Measurements from ENCODE around the gene ETV1. TPM values are rescaled to one million over a fixed set of nuclear protein-coding genes. Genes with fewer than 3 reads are reported as not detected.
"Not testable (repeated sequence)": the region's sequence is repeated elsewhere in the genome, so short reads cannot be mapped to it uniquely, and the experiment has no call there.

ETV1 gene
- total and polyA plus RNA-seq, 7 experiments from 2014 or later = 0.39 TPM; not detected in 6

DNA sequence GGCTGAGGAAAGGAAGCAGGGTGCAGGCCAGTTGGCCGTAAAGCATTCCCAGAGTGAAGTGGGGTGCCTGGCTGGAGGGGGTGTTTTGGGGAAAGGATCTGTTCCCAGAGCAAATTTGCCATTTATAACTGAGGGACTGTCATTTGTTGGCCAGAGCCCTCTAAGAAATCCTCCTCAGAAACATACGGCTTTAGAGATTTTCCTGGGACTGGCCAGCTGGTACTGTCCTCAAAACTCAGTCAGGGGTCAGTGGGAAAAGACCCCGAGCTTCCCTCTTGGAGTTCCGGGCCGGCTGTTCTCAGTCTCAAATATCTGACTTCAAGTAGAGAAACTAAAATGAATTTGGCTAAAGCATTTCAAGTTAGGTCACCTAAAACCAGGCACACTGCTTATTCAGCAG, 55.9 kb downstream of the ETV1 start:
- no peaks in the 10 kb centered on the region for H3K4me1 Mint-ChIP-seq
- H3K36me3 Mint-ChIP-seq = no peaks in the 10 kb centered on the region
- no peak overlapping the region for H3K27ac Mint-ChIP-seq
- intact Hi-C loops (cut with micrococcal nuclease) = no loop called here
- H3K4me3 Mint-ChIP-seq = no peak overlapping the region
- Histone ChIP-seq H3K4me3 (ENCODE audit: low read length) (no peak overlapping the region), H3K36me3 (ENCODE audit: control insufficient read depth in 2 of 3, insufficient read depth in 3 of 3, low read length in 3 of 3) (no peaks in the 10 kb centered on the region), H3K27ac (ENCODE audit: low read depth, low read length) (no peak overlapping the region), H3K9me3 (ENCODE audit: control insufficient read depth in 2 of 3, low read length in 3 of 3) (no peaks in the 10 kb centered on the region), H3K27me3 (ENCODE audit: control insufficient read depth in 2 of 2, insufficient read depth in 2 of 2, low read length in 2 of 2) (no peaks in the 10 kb centered on the region), H3K4me1 (ENCODE audit: control insufficient read depth in 2 of 2, insufficient read depth in 2 of 2, low read length in 2 of 2) (no peaks in the 10 kb centered on the region)
- H3K27me3 Mint-ChIP-seq = no peaks in the 10 kb centered on the region
- POLR2A ChIA-PET = no interaction called here
- H3K9me3 Mint-ChIP-seq = peaks cover 0 to 3% (median 0%) of the 10 kb centered on the region in 11 donors
- DNase-seq (no peak), ATAC-seq (no peak)
- CTCF ChIA-PET = no interaction called here

DNA sequence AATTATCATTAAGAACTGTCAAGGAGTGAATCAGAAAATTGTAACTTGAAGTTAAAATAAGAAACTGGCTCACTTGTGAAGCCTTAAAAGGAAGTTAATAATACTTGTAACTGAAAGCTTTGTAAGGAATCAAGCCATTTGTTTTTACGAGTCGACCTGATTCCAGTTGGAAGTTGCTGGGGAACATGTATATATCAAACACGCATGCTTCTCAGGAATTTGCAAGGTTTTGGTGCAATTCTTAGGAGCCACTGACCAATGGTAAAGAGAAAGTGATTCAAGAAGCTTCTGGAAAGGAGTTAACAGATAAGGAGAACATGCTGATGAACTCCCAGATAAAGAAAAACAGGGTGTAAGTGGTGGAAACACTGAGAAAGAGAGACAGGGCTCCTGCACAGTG, 56.4 kb downstream of the ETV1 start:
- H3K4me3 Mint-ChIP-seq = no peak overlapping the region
- POLR2A ChIA-PET = no interaction called here
- H3K4me1 Mint-ChIP-seq = no peaks in the 10 kb centered on the region
- no peak for DNase-seq
- no peaks in the 10 kb centered on the region for H3K36me3 Mint-ChIP-seq
- ATAC-seq = no peak
- intact Hi-C loops (cut with micrococcal nuclease) = no loop called here
- no peak overlapping the region for H3K27ac Mint-ChIP-seq
- no peak overlapping the region for H3K4me3 ChIP-seq (ENCODE audit: low read length)
- H3K9me3 ChIP-seq (ENCODE audit: control insufficient read depth in 2 of 3, low read length in 3 of 3) = no peaks in the 10 kb centered on the region
- no peaks in the 10 kb centered on the region for H3K4me1 ChIP-seq (ENCODE audit: control insufficient read depth in 2 of 2, insufficient read depth in 2 of 2, low read length in 2 of 2)
- H3K9me3 Mint-ChIP-seq = peaks cover 0 to 3% (median 0%) of the 10 kb centered on the region in 11 donors
- no peaks in the 10 kb centered on the region for H3K27me3 ChIP-seq (ENCODE audit: control insufficient read depth in 2 of 2, insufficient read depth in 2 of 2, low read length in 2 of 2)
- no peaks in the 10 kb centered on the region for H3K36me3 ChIP-seq (ENCODE audit: control insufficient read depth in 2 of 3, insufficient read depth in 3 of 3, low read length in 3 of 3)
- CTCF ChIA-PET = no interaction called here
- no peak overlapping the region for H3K27ac ChIP-seq (ENCODE audit: low read depth, low read length)
- H3K27me3 Mint-ChIP-seq = no peaks in the 10 kb centered on the region

DNA sequence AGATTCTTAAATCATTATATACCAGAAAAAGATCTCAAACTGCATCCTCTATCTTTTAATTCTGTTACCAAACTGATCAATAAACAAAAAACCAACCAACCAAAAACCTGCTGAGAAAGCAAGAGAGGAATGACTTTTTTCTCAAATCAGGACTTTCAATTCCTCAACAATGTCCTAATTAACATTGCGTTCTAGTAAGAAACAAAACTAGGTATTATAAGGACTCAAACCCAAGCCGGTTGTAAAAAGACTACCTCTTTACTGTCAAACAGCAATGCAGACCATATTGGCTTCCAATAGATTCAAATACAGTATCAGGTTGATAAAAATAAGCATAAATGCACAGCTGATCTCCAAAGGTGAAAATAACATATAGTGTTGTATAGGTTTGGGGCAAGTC, 57.3 kb downstream of the ETV1 start:
- Mint-ChIP-seq H3K9me3 (peaks cover 0 to 3% (median 0%) of the 10 kb centered on the region in 11 donors), H3K27me3 (no peaks in the 10 kb centered on the region), H3K4me3 (no peak overlapping the region), H3K4me1 (no peaks in the 10 kb centered on the region), H3K36me3 (no peaks in the 10 kb centered on the region), H3K27ac (no peak overlapping the region)
- Histone ChIP-seq H3K27me3 (ENCODE audit: control insufficient read depth in 2 of 2, insufficient read depth in 2 of 2, low read length in 2 of 2) (no peaks in the 10 kb centered on the region), H3K27ac (ENCODE audit: low read depth, low read length) (no peak overlapping the region), H3K9me3 (ENCODE audit: control insufficient read depth in 2 of 3, low read length in 3 of 3) (no peaks in the 10 kb centered on the region), H3K4me1 (ENCODE audit: control insufficient read depth in 2 of 2, insufficient read depth in 2 of 2, low read length in 2 of 2) (no peaks in the 10 kb centered on the region), H3K36me3 (ENCODE audit: control insufficient read depth in 2 of 3, insufficient read depth in 3 of 3, low read length in 3 of 3) (no peaks in the 10 kb centered on the region), H3K4me3 (ENCODE audit: low read length) (no peak overlapping the region)
- intact Hi-C loops (cut with micrococcal nuclease) = no loop called here
- DNase-seq = no peak
- ChIA-PET CTCF (no interaction called here), POLR2A (no interaction called here)
- no peak for ATAC-seq

DNA sequence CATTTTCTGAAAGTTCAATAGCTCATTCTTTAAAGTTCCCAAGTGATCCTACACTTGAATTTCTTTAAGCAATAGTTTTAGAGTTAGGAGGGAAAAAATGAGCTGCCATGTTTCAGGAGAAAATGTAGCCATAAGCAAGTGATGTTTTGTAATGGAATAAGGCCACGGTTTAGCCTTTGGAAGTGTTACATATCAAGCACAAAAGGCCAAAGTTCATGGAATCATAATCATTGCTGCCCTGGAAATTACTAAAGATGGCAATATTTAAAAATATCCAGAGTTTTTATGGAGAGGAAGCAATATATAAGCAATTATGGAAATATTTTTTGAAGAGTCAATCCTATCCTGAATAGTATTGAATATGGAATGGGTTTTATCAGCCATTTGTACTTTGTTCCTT, 68.4 kb downstream of the ETV1 start:
- ATAC-seq (no peak), DNase-seq (no peak)
- H3K27ac Mint-ChIP-seq = no peak overlapping the region
- peaks cover 0 to 7% (median 0%) of the 10 kb centered on the region in 11 donors for H3K9me3 Mint-ChIP-seq
- peaks cover 0 to 2% (median 0%) of the 10 kb centered on the region in 7 donors for H3K4me1 Mint-ChIP-seq
- intact Hi-C loops (cut with micrococcal nuclease) = no loop called here
- ChIA-PET POLR2A (no interaction called here), CTCF (no interaction called here)
- no peaks in the 10 kb centered on the region for H3K27me3 Mint-ChIP-seq
- H3K4me1 ChIP-seq (ENCODE audit: control insufficient read depth in 2 of 2, insufficient read depth in 2 of 2, low read length in 2 of 2) = no peaks in the 10 kb centered on the region
- H3K27me3 ChIP-seq (ENCODE audit: control insufficient read depth in 2 of 2, insufficient read depth in 2 of 2, low read length in 2 of 2) = no peaks in the 10 kb centered on the region
- H3K36me3 ChIP-seq (ENCODE audit: control insufficient read depth in 2 of 3, insufficient read depth in 3 of 3, low read length in 3 of 3) = no peaks in the 10 kb centered on the region
- no peak overlapping the region for H3K4me3 ChIP-seq (ENCODE audit: low read length)
- H3K4me3 Mint-ChIP-seq = no peak overlapping the region
- no peaks in the 10 kb centered on the region for H3K36me3 Mint-ChIP-seq
- H3K9me3 ChIP-seq (ENCODE audit: control insufficient read depth in 2 of 3, low read length in 3 of 3) = no peaks in the 10 kb centered on the region
- H3K27ac ChIP-seq (ENCODE audit: low read depth, low read length) = no peak overlapping the region

DNA sequence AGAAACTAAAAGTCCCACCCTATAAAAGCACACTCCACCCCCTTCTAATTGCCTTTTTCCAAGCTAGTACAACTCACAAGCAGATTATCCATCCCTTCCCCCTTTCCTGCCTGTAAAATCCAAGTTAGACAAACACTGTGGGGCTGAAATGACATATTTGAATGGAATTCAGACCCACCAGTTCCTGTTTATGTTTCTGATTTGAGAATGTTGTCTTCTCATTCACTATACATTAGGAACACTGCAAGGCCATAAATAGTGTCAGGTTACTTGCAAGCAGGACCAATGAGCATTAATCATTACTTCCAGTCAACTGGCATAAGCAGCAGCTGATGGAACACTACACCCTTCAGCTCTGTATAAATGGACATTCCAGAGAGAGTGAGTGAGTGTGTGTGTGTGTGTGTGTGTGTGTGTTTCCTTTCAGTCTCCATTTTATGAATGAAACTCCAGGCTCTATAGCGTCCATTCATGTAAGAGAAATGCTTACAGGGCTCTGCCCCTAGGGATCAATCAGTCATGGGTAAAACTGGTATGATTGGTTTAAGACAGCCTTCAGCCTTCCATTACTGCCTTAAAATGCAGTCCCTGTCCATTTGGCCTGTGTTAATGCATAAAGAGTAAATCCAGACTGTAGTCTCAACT, 69.3 kb downstream of the ETV1 start:
- no peaks in the 10 kb centered on the region for H3K27me3 ChIP-seq (ENCODE audit: control insufficient read depth in 2 of 2, insufficient read depth in 2 of 2, low read length in 2 of 2)
- H3K36me3 ChIP-seq (ENCODE audit: control insufficient read depth in 2 of 3, insufficient read depth in 3 of 3, low read length in 3 of 3) = no peaks in the 10 kb centered on the region
- Mint-ChIP-seq H3K9me3 (peaks cover 0 to 7% (median 0%) of the 10 kb centered on the region in 11 donors), H3K4me1 (peaks cover 0 to 2% (median 0%) of the 10 kb centered on the region in 7 donors), H3K27ac (no peak overlapping the region), H3K27me3 (no peaks in the 10 kb centered on the region), H3K36me3 (no peaks in the 10 kb centered on the region), H3K4me3 (no peak overlapping the region)
- ATAC-seq (no peak), DNase-seq (no peak)
- CTCF ChIA-PET = no interaction called here
- H3K9me3 ChIP-seq (ENCODE audit: control insufficient read depth in 2 of 3, low read length in 3 of 3) = no peaks in the 10 kb centered on the region
- POLR2A ChIA-PET = no interaction called here
- no peak overlapping the region for H3K4me3 ChIP-seq (ENCODE audit: low read length)
- H3K27ac ChIP-seq (ENCODE audit: low read depth, low read length) = no peak overlapping the region
- intact Hi-C loops (cut with micrococcal nuclease) = no loop called here
- H3K4me1 ChIP-seq (ENCODE audit: control insufficient read depth in 2 of 2, insufficient read depth in 2 of 2, low read length in 2 of 2) = no peaks in the 10 kb centered on the region

DNA sequence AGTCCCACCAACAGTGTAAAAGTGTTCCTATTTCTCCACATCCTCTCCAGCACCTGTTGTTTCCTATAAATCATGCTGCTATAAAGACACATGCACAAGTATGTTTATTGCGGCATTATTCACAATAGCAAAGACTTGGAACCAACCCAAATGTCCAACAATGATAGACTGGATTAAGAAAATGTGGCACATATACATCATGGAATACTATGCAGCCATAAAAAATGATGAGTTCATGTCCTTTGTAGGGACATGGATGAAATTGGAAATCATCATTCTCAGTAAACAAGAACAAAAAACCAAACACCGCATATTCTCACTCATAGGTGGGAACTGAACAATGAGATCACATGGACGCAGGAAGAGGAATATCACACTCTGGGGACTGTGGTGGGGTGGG, 71.1 kb downstream of the ETV1 start:
- H3K36me3 Mint-ChIP-seq; DNase-seq; POLR2A ChIA-PET; CTCF ChIA-PET; H3K4me1 Mint-ChIP-seq; H3K27me3 Mint-ChIP-seq; H3K4me1 ChIP-seq (ENCODE audit: control insufficient read depth in 2 of 2, insufficient read depth in 2 of 2, low read length in 2 of 2); H3K4me3 ChIP-seq (ENCODE audit: low read length); H3K27me3 ChIP-seq (ENCODE audit: control insufficient read depth in 2 of 2, insufficient read depth in 2 of 2, low read length in 2 of 2); H3K9me3 ChIP-seq (ENCODE audit: control insufficient read depth in 2 of 3, low read length in 3 of 3); H3K36me3 ChIP-seq (ENCODE audit: control insufficient read depth in 2 of 3, insufficient read depth in 3 of 3, low read length in 3 of 3); H3K4me3 Mint-ChIP-seq; ATAC-seq; H3K27ac Mint-ChIP-seq; intact Hi-C loops (cut with micrococcal nuclease); H3K27ac ChIP-seq (ENCODE audit: low read depth, low read length); H3K9me3 Mint-ChIP-seq: not testable (repeated sequence)

DNA sequence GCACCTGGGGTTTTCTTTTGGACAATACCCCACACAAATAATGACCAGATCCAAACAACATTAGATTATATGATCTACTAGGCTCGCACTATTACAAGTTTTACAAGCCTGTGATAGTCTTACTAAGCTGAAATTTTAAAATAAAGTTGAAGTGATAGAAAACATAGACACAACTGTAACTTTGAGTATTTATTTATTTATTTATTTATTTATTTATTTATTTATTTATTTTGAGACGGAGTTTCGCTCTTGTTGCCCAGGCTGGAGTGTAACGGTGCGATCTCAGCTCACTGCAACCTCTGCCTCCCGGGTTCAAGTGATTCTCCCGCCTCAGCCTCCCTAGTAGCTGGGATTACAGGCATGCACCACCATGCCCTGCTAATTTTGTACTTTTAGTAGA, 72.4 kb downstream of the ETV1 start:
- ATAC-seq; DNase-seq; H3K4me1 ChIP-seq (ENCODE audit: control insufficient read depth in 2 of 2, insufficient read depth in 2 of 2, low read length in 2 of 2); H3K36me3 Mint-ChIP-seq; H3K4me3 Mint-ChIP-seq; H3K4me3 ChIP-seq (ENCODE audit: low read length); H3K9me3 Mint-ChIP-seq; CTCF ChIA-PET; H3K36me3 ChIP-seq (ENCODE audit: control insufficient read depth in 2 of 3, insufficient read depth in 3 of 3, low read length in 3 of 3); H3K9me3 ChIP-seq (ENCODE audit: control insufficient read depth in 2 of 3, low read length in 3 of 3); H3K27me3 ChIP-seq (ENCODE audit: control insufficient read depth in 2 of 2, insufficient read depth in 2 of 2, low read length in 2 of 2); H3K27me3 Mint-ChIP-seq; H3K4me1 Mint-ChIP-seq; intact Hi-C loops (cut with micrococcal nuclease); H3K27ac Mint-ChIP-seq; H3K27ac ChIP-seq (ENCODE audit: low read depth, low read length); POLR2A ChIA-PET: not testable (repeated sequence)

Data from naive thymus-derived CD4-positive, alpha-beta T cell (primary cell).